Caco-2 (cell line): ENCODE data around the gene RAB2B. TPM values are rescaled to one million over a fixed set of nuclear protein-coding genes. Genes with fewer than 3 reads are reported as not detected.

Experiments used
- Bru-seq: library from RNA; stranded (reverse); fragments of 400-500 nt; gene quantifications from one replicate; lab custom pipeline; 2021; lab: Mats Ljungman, UMichigan
- BruChase-seq, 2 experiments: library from RNA; stranded (reverse); fragments of 400-500 nt; gene quantifications; one replicate each; lab custom pipeline; 2021; lab: Mats Ljungman, UMichigan
- BruUV-seq: library from RNA; stranded (reverse); fragments of 400-500 nt; replicated peaks from 2 replicates; lab custom pipeline; 2021; lab: Mats Ljungman, UMichigan
- CTCF ChIA-PET: fragments of 300-600 bp; sonication (Branson Sonifier 250); formaldehyde crosslinking; loops from one replicate; lab custom pipeline; 2022; ENCODE audit warnings: antibody characterized with exemption; lab: Charles Lee
- POLR2A ChIA-PET: fragments of 300-600 bp; sonication (Branson Sonifier 250); formaldehyde crosslinking; loops from one replicate; lab custom pipeline; 2022; ENCODE audit warnings: antibody characterized with exemption; lab: Charles Lee
- DNase-seq, 2 experiments: peaks; one replicate each; pipeline versions ENCODE4 v3.0.0 to v3.0.0-alpha.2; 2020 to 2022
- H3K27me3 ChIP-seq: replicated peaks from 2 replicates; pipeline ENCODE4 v1.6.0; 2011; ENCODE audit warnings: low read length; ENCODE audit not compliant: control insufficient read depth, insufficient read depth
- H3K36me3 ChIP-seq: 2 replicates; pipeline ENCODE4 v1.5.1; 2011; ENCODE audit warnings: low read length; ENCODE audit not compliant: control insufficient read depth, insufficient read depth
- H3K4me1 ChIP-seq: fragments of 250-450 bp; sonication (Bioruptor Pico); 2 replicates; pipeline ENCODE4 v1.5.1; 2020; ENCODE audit warnings: mild to moderate bottlenecking
- H3K4me3 ChIP-seq: 2 replicates; pipeline ENCODE4 v1.5.1; 2011; ENCODE audit warnings: low read depth, mild to moderate bottlenecking, control low read depth, low read length
- H3K9me3 ChIP-seq: fragments of 250-450 bp; sonication (Bioruptor Pico); 2 replicates; pipeline ENCODE4 v1.5.1; 2020; ENCODE audit warnings: mild to moderate bottlenecking, moderate library complexity
- H3K27ac Mint-ChIP-seq: one replicate; pipeline ENCODE4 v1.8.0; 2022; ENCODE audit warnings: mixed read lengths; ENCODE audit not compliant: unreplicated experiment
- H3K27me3 Mint-ChIP-seq: one replicate; pipeline ENCODE4 v1.8.0; 2022; ENCODE audit warnings: mixed read lengths; ENCODE audit not compliant: insufficient read depth, unreplicated experiment
- H3K36me3 Mint-ChIP-seq: one replicate; pipeline ENCODE4 v1.8.0; 2022; ENCODE audit warnings: mild to moderate bottlenecking, mixed read lengths; ENCODE audit not compliant: insufficient read depth, unreplicated experiment
- H3K4me1 Mint-ChIP-seq: one replicate; pipeline ENCODE4 v1.8.0; 2022; ENCODE audit warnings: low read depth, mixed read lengths; ENCODE audit not compliant: unreplicated experiment
- H3K4me3 Mint-ChIP-seq: one replicate; pipeline ENCODE4 v1.8.0; 2022; ENCODE audit warnings: mild to moderate bottlenecking, moderate library complexity, mixed read lengths; ENCODE audit not compliant: unreplicated experiment
- H3K9me3 Mint-ChIP-seq: one replicate; pipeline ENCODE4 v1.8.0; 2022; ENCODE audit warnings: mixed read lengths; ENCODE audit not compliant: unreplicated experiment
- intact Hi-C: fragments of 100-400 bp; cut with micrococcal nuclease; formaldehyde crosslinking; loops from one replicate; pipeline ENCODE4 v1.10.0; 2022; ENCODE audit not compliant: unreplicated experiment
- long read RNA-seq: library from polyadenylated mRNA; stranded (forward); transcript quantifications from one replicate; pipeline ENCODE4 v2.0.0, GENCODE V29; 2022
- total RNA-seq: library from RNA; stranded (reverse); gene quantifications from 2 replicates; pipeline ENCODE4 v1.2.3, GENCODE V29; 2022
- TF ChIP-seq, protein P1 (sequence below), 2 experiments: fragments of 200-600 bp in 1 of 2; IDR thresholded peaks; 1 replicate in 1 of 2; 2 replicates in 1 of 2; pipeline versions ENCODE4 v1.5.1 to v1.8.0; 2011 to 2022; ENCODE audit warnings: antibody characterized with exemption in 1 of 2, control low read depth in 1 of 2, inconsistent platforms in 1 of 2, low read depth in 1 of 2, low read length in 1 of 2, mild to moderate bottlenecking in 1 of 2, moderate library complexity in 1 of 2; ENCODE audit not compliant: insufficient read depth in 1 of 2, severe bottlenecking in 1 of 2, unreplicated experiment in 1 of 2

RAB2B gene
- 18.8 and 20.9 TPM in 2 replicates for total RNA-seq
- Bru-seq, nascent RNA: percentile 78 among the genes with signal in this experiment
- percentile 91 among the genes with signal in this experiment for BruChase-seq, experiment 1, labeled RNA remaining after a 2-hour chase
- percentile 86 among the genes with signal in this experiment for BruChase-seq, experiment 2, labeled RNA remaining after a 6-hour chase
- long read RNA-seq, partial matches to known transcripts: 0 of 3 reads
- long read RNA-seq, other reads (novel, unspliced or antisense): 3 of 3 reads

DNA sequence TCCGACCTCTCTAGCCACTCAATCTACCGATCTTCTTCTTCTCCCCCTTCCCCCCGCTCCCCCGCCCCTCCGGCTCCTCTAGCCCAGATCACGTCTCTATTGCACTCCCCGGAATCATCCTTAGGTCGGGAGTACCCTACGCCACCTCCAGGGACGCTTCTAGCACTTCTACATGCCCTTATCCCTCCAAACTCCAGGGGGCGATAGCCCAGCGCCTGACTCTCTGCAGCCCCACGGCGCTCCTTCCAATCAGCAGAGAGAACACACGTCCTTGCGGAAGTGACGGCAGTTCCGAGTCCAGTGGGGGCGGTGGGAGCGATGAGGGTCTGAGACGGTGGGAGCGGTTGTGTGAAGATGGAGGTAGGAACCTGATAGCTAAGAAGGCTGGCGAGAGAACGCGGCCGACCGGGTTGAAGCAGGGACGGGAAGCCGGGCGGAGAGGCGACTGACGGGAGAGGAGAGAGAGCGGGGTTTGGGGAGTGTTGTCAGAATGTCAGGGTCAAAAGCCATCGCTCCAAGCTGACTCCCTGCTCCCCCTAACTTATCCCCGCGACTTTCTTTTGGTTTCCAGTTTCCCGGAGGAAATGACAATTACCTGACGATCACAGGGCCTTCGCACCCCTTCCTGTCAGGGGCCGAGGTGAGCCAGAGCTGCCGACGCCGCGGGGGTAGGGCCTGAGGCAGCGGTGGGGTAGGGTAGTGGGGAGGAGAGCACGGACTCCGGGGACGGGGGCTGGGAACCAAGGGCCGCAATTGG is at the start of gene RAB2B, which contains the start of gene TOX4:
TSS of gene RAB2B (minus strand) at position 35 of the 757 bp plus-strand sequence. CDS start 87 bp downstream, outside the sequence.
TSS of gene TOX4 (plus strand) at position 271 of the 757 bp plus-strand sequence. CDS start at position 355, 84 bp downstream.
- no TSS peak for BruUV-seq

DNA sequence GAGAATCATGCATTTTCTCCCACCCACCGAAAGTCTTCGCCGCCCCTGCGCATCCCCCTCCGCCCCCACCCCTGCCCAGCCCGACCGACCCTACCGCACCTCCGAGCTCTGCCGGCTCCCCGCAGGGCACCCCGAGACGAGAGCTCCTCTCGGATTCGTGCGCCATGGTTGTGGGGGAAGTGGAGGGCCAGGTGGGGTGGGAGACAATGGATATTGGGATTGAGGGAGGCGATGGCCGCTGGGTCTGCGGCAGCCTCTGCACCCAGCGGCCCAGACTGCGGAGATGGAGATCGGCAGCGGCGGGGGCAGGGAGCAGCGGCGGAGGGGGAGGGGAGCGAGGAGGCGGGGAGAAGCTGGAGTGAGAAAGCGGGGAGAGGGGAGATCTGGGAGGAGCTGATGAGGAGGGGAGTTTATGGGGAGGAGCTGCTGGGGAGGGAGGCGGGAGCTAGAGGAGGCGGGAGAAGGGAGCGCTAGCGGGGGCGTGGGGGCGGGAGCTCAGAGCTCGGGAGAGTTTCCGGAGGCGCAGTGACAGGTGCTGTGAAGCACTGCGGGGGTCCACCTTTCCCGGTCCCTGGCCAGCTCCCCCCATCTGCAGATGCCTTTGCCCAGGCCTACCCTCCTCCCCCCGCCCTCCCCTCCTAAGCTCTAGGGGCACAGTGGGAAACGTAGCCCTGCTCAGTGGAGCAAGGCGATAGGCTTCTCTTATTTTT is 49.4 kb upstream of the RAB2B start, which contains the start of gene SALL2:
TSS of gene SALL2 (minus strand) at position 385 of the 710 bp plus-strand sequence. CDS start at position 166, 219 bp downstream.
- CTCF ChIA-PET: interaction anchor here (0.5 to 1.5 kb wide), 7 partner anchors 12 to 70 kb away, joined by 3 to 12 read pairs (median 4); partner anchors contain the start of genes CHD8 and METTL3
- no peaks in the 10 kb centered on the region for H3K36me3 Mint-ChIP-seq
- no TSS peak for BruUV-seq
- peaks cover 9% of the 10 kb centered on the region for H3K4me1 ChIP-seq
- peak within 1 kb of the TSS; percentile 79 for H3K4me3 ChIP-seq
- H3K9me3 ChIP-seq: no peaks in the 10 kb centered on the region
- peak; percentile 79 to 89 for DNase-seq
- TF ChIP-seq, protein P1, sequence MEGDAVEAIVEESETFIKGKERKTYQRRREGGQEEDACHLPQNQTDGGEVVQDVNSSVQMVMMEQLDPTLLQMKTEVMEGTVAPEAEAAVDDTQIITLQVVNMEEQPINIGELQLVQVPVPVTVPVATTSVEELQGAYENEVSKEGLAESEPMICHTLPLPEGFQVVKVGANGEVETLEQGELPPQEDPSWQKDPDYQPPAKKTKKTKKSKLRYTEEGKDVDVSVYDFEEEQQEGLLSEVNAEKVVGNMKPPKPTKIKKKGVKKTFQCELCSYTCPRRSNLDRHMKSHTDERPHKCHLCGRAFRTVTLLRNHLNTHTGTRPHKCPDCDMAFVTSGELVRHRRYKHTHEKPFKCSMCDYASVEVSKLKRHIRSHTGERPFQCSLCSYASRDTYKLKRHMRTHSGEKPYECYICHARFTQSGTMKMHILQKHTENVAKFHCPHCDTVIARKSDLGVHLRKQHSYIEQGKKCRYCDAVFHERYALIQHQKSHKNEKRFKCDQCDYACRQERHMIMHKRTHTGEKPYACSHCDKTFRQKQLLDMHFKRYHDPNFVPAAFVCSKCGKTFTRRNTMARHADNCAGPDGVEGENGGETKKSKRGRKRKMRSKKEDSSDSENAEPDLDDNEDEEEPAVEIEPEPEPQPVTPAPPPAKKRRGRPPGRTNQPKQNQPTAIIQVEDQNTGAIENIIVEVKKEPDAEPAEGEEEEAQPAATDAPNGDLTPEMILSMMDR (IDR thresholded peaks at IDR 0.05; ENCODE audit: insufficient read depth in 1 of 2, low read depth in 1 of 2, low read length in 1 of 2, severe bottlenecking in 1 of 2, unreplicated experiment in 1 of 2): no peak
- no peaks in the 10 kb centered on the region for H3K27me3 ChIP-seq
- H3K4me1 Mint-ChIP-seq: peaks cover 13% of the 10 kb centered on the region
- no peaks in the 10 kb centered on the region for H3K9me3 Mint-ChIP-seq
- H3K4me3 Mint-ChIP-seq: peak within 1 kb of the TSS; percentile 74
- POLR2A ChIA-PET: interaction anchor here (0.5 to 1.6 kb wide), 12 partner anchors 12 to 89 kb away, joined by 3 to 29 read pairs (median 5); partner anchors contain the start of genes CHD8, METTL3, RAB2B and TOX4
- no peaks in the 10 kb centered on the region for H3K36me3 ChIP-seq
- H3K27me3 Mint-ChIP-seq: no peaks in the 10 kb centered on the region
- peak within 1 kb of the TSS; percentile 72 for H3K27ac Mint-ChIP-seq
- intact Hi-C loops: loop anchor here (1.0 to 2.0 kb wide), 3 partner anchors 8 to 31 kb away; partner anchors contain the start of gene METTL3

More for the DNA sequence above, at the start of gene RAB2B, which contains the start of gene TOX4:
- TF ChIP-seq, protein P1 (IDR thresholded peaks at IDR 0.05; ENCODE audit: insufficient read depth in 1 of 2, low read depth in 1 of 2, low read length in 1 of 2, severe bottlenecking in 1 of 2, unreplicated experiment in 1 of 2): peak; percentile 92 to 99
- no peaks in the 10 kb centered on the region for H3K9me3 ChIP-seq
- H3K4me3 ChIP-seq: peak within 1 kb of the TSS; percentile 97
- Mint-ChIP-seq H3K4me3 (peak within 1 kb of the TSS; percentile 97), H3K36me3 (peaks cover 35% of the 10 kb centered on the region), H3K4me1 (no peaks in the 10 kb centered on the region), H3K27me3 (no peaks in the 10 kb centered on the region), H3K27ac (peak within 1 kb of the TSS; percentile 97), H3K9me3 (no peaks in the 10 kb centered on the region)
- H3K4me1 ChIP-seq: peaks cover 3% of the 10 kb centered on the region; the same call in 1 of the 2 replicates
- intact Hi-C loops: loop anchor here (1.0 to 5.0 kb wide), 6 partner anchors 21 to 208 kb away; partner anchors contain the start of genes CHD8, HNRNPC, METTL3 and SUPT16H
- ChIA-PET POLR2A (interaction anchor here (0.5 to 1.9 kb wide), 14 partner anchors 10 to 375 kb away, joined by 3 to 17 read pairs (median 4); partner anchors contain the start of genes CHD8, METTL3, SALL2 and SUPT16H), CTCF (interaction anchor here (0.5 to 2.6 kb wide), 12 partner anchors 11 to 686 kb away, joined by 3 to 16 read pairs (median 4); partner anchors contain the start of genes CHD8, METTL3 and SUPT16H)
- H3K36me3 ChIP-seq: no peaks in the 10 kb centered on the region
- no peaks in the 10 kb centered on the region for H3K27me3 ChIP-seq
- DNase-seq: peak; percentile 97 to 98
